HG03457 (cell line): ENCODE results near the gene RNF25.

Source experiments
- ATAC-seq: cut with Tn5 transposase; IDR thresholded peaks from one replicate; pipeline ENCODE4 v1.9.1; 2021; ENCODE audit warnings: moderate number of reproducible peaks; ENCODE audit not compliant: unreplicated experiment

Gene RNF25

DNA sequence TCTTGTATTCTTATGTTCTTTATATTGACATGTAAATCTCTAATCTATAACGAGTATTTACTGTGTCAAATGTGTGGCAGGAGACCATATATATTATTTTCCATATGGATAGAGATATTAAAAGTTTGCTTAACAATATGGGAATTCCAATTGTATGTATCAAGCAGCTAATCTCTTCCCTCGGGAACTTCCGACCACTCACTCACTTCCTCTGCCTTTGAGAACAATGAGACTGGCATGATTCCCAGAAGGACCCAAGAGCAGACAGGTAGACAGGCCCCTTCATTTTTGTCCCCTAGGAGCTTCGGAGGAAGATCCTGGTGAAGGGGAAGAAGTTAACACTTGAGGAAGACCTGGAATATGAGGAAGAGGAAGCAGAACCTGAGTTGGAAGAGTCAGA lies 40.0 kb downstream of the RNF25 start:
- no peak for ATAC-seq

DNA sequence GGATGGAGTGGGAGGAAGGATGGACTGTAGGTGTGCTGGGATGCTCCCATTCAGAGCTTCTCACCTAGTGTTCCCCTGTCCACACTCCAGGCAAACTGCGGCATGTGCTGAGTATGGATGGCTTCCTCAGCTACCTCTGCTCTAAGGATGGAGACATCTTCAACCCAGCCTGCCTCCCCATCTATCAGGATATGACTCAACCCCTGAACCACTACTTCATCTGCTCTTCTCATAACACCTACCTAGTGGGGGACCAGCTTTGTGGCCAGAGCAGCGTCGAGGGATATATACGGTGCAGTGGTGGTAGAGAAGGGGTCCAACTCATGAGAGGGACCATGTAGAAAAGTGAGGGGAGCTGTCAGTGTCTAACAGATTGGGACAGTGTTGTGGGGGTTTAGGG lies 43.9 kb downstream of the RNF25 start:
- ATAC-seq = no peak

DNA sequence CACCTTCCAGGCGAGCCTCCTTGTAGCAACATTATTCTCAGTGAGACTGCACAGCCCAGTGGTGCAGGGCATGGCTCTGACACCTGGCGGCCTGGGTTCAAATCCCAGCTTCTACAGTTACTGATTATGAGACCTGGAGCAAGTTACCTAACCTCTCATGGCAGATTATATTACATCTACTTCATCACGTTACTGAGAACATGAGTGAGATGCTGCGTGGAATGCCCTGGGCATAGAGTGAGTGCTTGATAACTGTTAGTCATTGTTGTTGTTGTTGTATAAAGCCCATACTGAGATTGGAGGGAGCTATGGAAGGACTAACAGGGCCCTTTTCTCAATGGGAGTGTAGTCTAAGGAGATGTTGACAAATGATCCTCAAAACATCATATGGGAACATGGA lies 45.4 kb downstream of the RNF25 start:
- ATAC-seq = no peak

DNA sequence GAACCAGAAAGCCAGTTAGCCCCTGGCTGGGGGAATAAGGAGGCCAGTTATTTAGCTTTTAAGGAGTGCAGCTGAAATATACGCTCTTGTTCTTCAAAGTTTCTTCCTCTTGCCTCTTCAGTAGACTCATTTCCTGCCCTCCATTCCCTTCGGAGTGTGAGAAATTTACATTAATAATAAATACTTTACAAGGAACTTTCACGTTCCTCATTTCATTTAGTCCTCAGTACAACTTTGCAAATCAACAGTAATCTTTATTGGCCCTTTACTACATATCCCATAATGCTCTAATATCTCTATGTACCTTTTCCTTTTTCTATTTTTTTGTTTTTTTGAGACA lies 48.5 kb downstream of the RNF25 start:
- ATAC-seq = no peak

DNA sequence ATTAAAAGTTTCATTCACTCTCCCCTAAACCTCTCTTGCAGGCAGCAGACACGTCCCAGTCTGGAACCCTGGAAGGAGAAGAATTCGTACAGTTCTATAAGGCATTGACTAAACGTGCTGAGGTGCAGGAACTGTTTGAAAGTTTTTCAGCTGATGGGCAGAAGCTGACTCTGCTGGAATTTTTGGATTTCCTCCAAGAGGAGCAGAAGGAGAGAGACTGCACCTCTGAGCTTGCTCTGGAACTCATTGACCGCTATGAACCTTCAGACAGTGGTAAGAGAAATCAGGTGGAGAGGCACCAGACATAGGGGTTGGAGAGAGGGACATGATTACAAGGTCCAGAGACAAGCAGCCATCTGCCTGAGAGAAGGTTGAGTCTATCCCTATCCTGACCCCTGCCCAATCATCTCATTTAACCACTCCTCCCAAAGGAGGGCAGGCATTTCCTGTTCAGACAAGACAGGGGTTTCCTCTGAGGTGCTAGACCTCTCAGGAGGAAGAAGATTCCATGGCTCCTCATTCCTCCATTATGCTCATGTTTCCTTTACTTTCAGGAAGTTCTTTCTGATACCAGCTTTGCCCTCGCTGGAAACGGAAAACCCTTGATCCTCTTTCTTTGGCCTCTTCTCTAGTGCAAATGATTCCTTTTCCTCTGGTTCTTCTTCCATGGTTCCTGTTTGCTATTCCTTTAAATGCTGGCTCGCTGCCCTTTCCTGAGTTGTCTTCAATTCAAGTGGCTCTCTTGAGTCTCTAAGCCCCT lies 49.0 kb downstream of the RNF25 start:
- ATAC-seq = no peak

DNA sequence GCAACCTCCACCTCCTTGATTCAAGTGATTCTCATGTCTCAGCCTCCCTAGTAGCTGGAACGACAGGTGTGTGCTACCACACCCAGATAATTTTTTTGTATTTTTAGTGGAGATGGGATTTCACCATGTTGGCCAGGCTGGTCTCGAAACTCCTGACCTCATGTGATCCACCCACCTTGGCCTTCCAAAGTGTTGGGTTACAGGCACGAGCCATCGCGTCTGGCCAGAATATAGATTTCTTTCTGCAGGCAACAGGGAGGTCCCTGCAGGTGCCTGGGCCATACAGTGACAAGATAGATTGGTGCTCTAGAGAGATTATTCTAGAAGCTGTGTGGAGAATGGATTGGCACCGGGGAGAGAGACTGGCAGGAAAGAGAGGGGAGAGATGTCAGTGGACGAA lies 50.8 kb downstream of the RNF25 start:
- no peak for ATAC-seq

GRCh38 chr2:218618102-218618860 lies 53.5 kb downstream of the RNF25 start:
- no peak for ATAC-seq

DNA sequence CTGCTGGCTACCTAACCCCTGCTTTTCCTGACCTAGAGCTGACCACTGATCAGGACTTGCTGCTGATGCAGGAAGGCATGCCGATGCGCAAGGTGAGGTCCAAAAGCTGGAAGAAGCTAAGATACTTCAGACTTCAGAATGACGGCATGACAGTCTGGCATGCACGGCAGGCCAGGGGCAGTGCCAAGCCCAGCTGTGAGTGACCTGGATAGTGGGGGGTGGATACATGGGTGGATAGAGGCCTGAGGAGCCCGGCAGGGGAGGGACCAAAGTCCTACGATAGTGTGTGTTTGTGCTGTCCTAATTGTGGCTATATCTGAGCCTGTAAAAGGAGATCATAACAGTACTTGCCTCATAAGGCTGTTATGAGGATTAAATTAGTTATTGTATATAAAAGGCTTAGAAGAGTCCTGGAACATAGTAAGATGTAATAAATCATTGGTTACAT lies 55.9 kb downstream of the RNF25 start:
- no peak for ATAC-seq
